ENCODE data around the gene SFT2D3. TPM values are rescaled to one million over a fixed set of nuclear protein-coding genes. Genes with fewer than 3 reads are reported as not detected.

The SFT2D3 gene
- total and polyA plus RNA-seq, 2 of the 13 experiments (the other 11 are each of a cell fraction or from before 2014, with no cell fraction given), result 8.3 to 9.4 TPM

DNA sequence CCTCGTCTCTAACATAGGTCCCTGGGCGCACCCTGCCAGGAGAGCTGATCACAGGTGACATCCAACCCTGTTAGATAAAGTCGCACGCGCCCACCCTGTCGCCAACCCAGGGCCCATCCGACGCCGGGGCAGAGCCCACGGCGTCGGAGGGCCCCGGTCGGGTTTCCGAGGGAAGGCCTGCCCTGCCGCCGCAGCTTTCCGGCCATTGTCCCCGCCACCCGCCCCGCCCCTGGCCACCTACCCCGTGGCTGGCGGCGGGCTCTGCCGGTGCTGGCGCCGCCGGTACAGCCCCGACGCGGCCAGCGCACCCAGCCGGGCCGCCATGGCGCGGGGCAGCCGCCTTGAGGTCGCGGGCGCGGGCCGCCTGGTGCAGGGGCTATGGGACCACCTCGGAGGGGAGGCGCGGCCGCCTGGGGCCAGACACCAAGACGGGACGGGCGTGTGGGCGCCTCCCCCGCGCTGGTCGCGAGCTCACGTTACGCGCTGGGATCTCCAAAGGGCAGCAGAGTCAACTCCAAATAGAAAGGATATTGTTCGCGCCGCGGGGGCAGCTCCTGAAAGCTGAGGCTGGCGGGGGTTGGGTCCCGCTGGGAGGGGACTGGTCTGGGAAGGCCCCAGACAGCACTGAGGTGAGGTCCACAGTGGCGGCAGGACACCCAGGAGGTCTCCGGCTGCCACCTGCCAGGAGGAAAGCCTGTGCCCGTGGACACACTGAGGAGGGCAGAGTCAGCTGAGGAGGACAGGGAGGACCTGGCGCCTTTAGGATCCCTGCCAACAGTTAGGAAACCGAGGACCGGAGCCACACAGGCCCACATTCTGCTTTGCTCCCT lies 37.0 kb upstream of the SFT2D3 start:
- in situ Hi-C loops (cut with HindIII; ENCODE audit: extremely low pct_ligation_motif_present, low pct_unique_long_range_greater_than_20kb), result no loop called here
- peaks cover 14% of the 10 kb centered on the region for H3K4me1 ChIP-seq (ENCODE audit: insufficient read depth, low read length)
- TF ChIP-seq FOXJ3 (CRISPR knock-in tag; IDR thresholded peaks at IDR 0.05; ENCODE audit: borderline replicate concordance), result no peak
- no peak for TF ChIP-seq TEAD2 (CRISPR knock-in tag; IDR thresholded peaks at IDR 0.05)
- intact Hi-C loops (cut with micrococcal nuclease; ENCODE audit: unreplicated experiment), result no loop called here
- H4K20me1 ChIP-seq (ENCODE audit: insufficient read depth, low read length), result no peaks in the 10 kb centered on the region
- H3K79me2 ChIP-seq (ENCODE audit: insufficient read depth, low read length), result no peaks in the 10 kb centered on the region
- no TSS peak for BruUV-seq (replicated peaks)
- ChIA-PET CTCF (ENCODE audit: low intra/inter-chr PET ratio, low total read pairs) (no interaction called here), POLR2A (no interaction called here)
- 82% methylated on average over 51 of the region's 69 CpGs for WGBS (ENCODE audit: low lambda C conversion rate)
- no peaks in the 10 kb centered on the region for H3K36me3 ChIP-seq (replicated peaks in 1 of 2; ENCODE audit: control insufficient read depth in 1 of 2, insufficient read depth in 2 of 2, low read length in 2 of 2)
- H3K27me3 ChIP-seq (ENCODE audit: control insufficient read depth in 1 of 2, insufficient read depth in 2 of 2, low read length in 2 of 2), result peaks cover 2 to 54% of the 10 kb centered on the region in 2 experiments; a peak in 4 of 5 replicates
- no peak overlapping the region for H3K4me3 ChIP-seq (replicated peaks in 1 of 3; ENCODE audit: insufficient read depth in 1 of 3, low read depth in 2 of 3, low read length in 3 of 3)
- ATAC-seq (no peak), FAIRE-seq (no peak), DNase-seq (ENCODE audit: low spot score) (no peak)
- no peak overlapping the region for H3K27ac ChIP-seq (ENCODE audit: extremely low read length, insufficient read depth, low read length)
- H3K9ac ChIP-seq (ENCODE audit: insufficient read depth, low read depth, low read length), result no peak overlapping the region
- no peak overlapping the region for H3K4me2 ChIP-seq (ENCODE audit: low read depth, low read length)
- H2AFZ ChIP-seq (ENCODE audit: low read length), result no peak overlapping the region
- H3K9me3 ChIP-seq (ENCODE audit: low read length), result no peaks in the 10 kb centered on the region

DNA sequence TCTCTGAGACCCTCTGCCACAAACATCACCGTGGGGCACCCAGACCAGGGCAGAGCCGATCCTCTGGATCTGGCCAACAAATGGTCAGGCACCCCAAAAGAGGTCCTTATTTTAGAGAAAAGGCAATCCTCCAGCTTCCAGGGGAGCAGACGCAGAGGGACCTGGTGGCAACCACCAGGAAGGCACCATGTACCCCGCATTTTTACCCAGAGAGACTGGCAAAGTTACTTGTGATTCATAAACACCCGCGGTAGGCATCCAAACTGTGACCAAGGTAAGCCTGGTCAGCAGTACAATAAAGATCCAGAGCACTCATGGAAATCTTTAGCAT lies 36.4 kb upstream of the SFT2D3 start:
- CTCF ChIA-PET (ENCODE audit: low intra/inter-chr PET ratio, low total read pairs), result no interaction called here
- 70% methylated on average over 6 of the region's 6 CpGs for WGBS (ENCODE audit: low lambda C conversion rate)
- BruUV-seq (replicated peaks), result no TSS peak
- no peak for TF ChIP-seq SMYD3 (CRISPR knock-in tag; IDR thresholded peaks at IDR 0.05)
- no peak for TF ChIP-seq EEA1 (CRISPR knock-in tag; IDR thresholded peaks at IDR 0.05; ENCODE audit: borderline replicate concordance)
- TF ChIP-seq FOXO1 (CRISPR knock-in tag; IDR thresholded peaks at IDR 0.05), result no peak
- TF ChIP-seq, protein P1, sequence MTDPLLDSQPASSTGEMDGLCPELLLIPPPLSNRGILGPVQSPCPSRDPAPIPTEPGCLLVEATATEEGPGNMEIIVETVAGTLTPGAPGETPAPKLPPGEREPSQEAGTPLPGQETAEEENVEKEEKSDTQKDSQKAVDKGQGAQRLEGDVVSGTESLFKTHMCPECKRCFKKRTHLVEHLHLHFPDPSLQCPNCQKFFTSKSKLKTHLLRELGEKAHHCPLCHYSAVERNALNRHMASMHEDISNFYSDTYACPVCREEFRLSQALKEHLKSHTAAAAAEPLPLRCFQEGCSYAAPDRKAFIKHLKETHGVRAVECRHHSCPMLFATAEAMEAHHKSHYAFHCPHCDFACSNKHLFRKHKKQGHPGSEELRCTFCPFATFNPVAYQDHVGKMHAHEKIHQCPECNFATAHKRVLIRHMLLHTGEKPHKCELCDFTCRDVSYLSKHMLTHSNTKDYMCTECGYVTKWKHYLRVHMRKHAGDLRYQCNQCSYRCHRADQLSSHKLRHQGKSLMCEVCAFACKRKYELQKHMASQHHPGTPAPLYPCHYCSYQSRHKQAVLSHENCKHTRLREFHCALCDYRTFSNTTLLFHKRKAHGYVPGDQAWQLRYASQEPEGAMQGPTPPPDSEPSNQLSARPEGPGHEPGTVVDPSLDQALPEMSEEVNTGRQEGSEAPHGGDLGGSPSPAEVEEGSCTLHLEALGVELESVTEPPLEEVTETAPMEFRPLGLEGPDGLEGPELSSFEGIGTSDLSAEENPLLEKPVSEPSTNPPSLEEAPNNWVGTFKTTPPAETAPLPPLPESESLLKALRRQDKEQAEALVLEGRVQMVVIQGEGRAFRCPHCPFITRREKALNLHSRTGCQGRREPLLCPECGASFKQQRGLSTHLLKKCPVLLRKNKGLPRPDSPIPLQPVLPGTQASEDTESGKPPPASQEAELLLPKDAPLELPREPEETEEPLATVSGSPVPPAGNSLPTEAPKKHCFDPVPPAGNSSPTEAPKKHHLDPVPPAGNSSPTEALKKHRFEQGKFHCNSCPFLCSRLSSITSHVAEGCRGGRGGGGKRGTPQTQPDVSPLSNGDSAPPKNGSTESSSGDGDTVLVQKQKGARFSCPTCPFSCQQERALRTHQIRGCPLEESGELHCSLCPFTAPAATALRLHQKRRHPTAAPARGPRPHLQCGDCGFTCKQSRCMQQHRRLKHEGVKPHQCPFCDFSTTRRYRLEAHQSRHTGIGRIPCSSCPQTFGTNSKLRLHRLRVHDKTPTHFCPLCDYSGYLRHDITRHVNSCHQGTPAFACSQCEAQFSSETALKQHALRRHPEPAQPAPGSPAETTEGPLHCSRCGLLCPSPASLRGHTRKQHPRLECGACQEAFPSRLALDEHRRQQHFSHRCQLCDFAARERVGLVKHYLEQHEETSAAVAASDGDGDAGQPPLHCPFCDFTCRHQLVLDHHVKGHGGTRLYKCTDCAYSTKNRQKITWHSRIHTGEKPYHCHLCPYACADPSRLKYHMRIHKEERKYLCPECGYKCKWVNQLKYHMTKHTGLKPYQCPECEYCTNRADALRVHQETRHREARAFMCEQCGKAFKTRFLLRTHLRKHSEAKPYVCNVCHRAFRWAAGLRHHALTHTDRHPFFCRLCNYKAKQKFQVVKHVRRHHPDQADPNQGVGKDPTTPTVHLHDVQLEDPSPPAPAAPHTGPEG (CRISPR knock-in tag; IDR thresholded peaks at IDR 0.05), result no peak
- TF ChIP-seq, protein P2, sequence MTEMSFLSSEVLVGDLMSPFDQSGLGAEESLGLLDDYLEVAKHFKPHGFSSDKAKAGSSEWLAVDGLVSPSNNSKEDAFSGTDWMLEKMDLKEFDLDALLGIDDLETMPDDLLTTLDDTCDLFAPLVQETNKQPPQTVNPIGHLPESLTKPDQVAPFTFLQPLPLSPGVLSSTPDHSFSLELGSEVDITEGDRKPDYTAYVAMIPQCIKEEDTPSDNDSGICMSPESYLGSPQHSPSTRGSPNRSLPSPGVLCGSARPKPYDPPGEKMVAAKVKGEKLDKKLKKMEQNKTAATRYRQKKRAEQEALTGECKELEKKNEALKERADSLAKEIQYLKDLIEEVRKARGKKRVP (CRISPR knock-in tag; IDR thresholded peaks at IDR 0.05), result no peak
- no peak for TF ChIP-seq ZC3H4 (CRISPR knock-in tag; IDR thresholded peaks at IDR 0.05; ENCODE audit: borderline replicate concordance)

More for the DNA sequence above, 36.4 kb upstream of the SFT2D3 start:
- Histone ChIP-seq H2AFZ (ENCODE audit: low read length) (no peak overlapping the region), H3K27me3 (ENCODE audit: control insufficient read depth in 1 of 2, insufficient read depth in 2 of 2, low read length in 2 of 2) (peaks cover 2 to 54% of the 10 kb centered on the region in 2 experiments; a peak in 4 of 5 replicates), H3K4me3 (replicated peaks in 1 of 3; ENCODE audit: insufficient read depth in 1 of 3, low read depth in 2 of 3, low read length in 3 of 3) (no peak overlapping the region), H3K4me2 (ENCODE audit: low read depth, low read length) (no peak overlapping the region), H3K36me3 (replicated peaks in 1 of 2; ENCODE audit: control insufficient read depth in 1 of 2, insufficient read depth in 2 of 2, low read length in 2 of 2) (no peaks in the 10 kb centered on the region), H3K9me3 (ENCODE audit: low read length) (no peaks in the 10 kb centered on the region), H3K27ac (ENCODE audit: extremely low read length, insufficient read depth, low read length) (no peak overlapping the region), H3K9ac (ENCODE audit: insufficient read depth, low read depth, low read length) (no peak overlapping the region), H3K4me1 (ENCODE audit: insufficient read depth, low read length) (peaks cover 14% of the 10 kb centered on the region), H4K20me1 (ENCODE audit: insufficient read depth, low read length) (no peaks in the 10 kb centered on the region), H3K79me2 (ENCODE audit: insufficient read depth, low read length) (no peaks in the 10 kb centered on the region)
- in situ Hi-C loops (cut with HindIII; ENCODE audit: extremely low pct_ligation_motif_present, low pct_unique_long_range_greater_than_20kb) (no loop called here), intact Hi-C loops (cut with micrococcal nuclease; ENCODE audit: unreplicated experiment) (no loop called here)
- POLR2A ChIA-PET, result no interaction called here
- FAIRE-seq (no peak), ATAC-seq (no peak), DNase-seq (ENCODE audit: low spot score) (no peak)

Data from HepG2 (cell line).